PC-9 (cell line): ENCODE results near the gene UFD1. TPM values are rescaled to one million over a fixed set of nuclear protein-coding genes. Genes with fewer than 3 reads are reported as not detected.

Experiments used
- BruUV-seq: library from RNA; stranded (reverse); fragments of 400-500 nt; replicated peaks from 2 replicates; lab custom pipeline; 2021; lab: Mats Ljungman, UMichigan
- CTCF ChIA-PET: fragments of 300-600 bp; sonication (Branson Sonifier 250); formaldehyde crosslinking; loops from one replicate; lab custom pipeline; 2022; ENCODE audit warnings: antibody characterized with exemption; lab: Charles Lee
- POLR2A ChIA-PET: fragments of 300-600 bp; sonication (Branson Sonifier 250); formaldehyde crosslinking; loops from one replicate; lab custom pipeline; 2022; ENCODE audit warnings: antibody characterized with exemption; ENCODE audit not compliant: unreplicated experiment; lab: Charles Lee
- DNase-seq, 2 experiments: peaks; one replicate each; pipeline versions ENCODE4 v3.0.0 to v3.0.0-alpha.2; 2015 to 2022; ENCODE audit warnings: mixed read lengths in 1 of 2
- H2AFZ ChIP-seq: fragments of 200-600 bp; sonication (generic); 2 replicates; pipeline ENCODE4 v1.8.1; 2017; ENCODE audit warnings: antibody characterized with exemption
- H3F3A ChIP-seq: fragments of 200-600 bp; sonication (generic); 2 replicates; pipeline ENCODE4 v1.8.1; 2017; ENCODE audit warnings: antibody characterized with exemption, mild to moderate bottlenecking, low read depth; ENCODE audit not compliant: insufficient read depth
- H3K27ac ChIP-seq: fragments of 200-600 bp; sonication (generic); 2 replicates; pipeline ENCODE4 v1.6.1; 2016; ENCODE audit warnings: mixed run types
- H3K27me3 ChIP-seq: fragments of 200-600 bp; sonication (generic); 2 replicates; pipeline ENCODE4 v1.6.1; 2016; ENCODE audit warnings: low read depth, mixed run types; ENCODE audit not compliant: insufficient read depth
- H3K36me3 ChIP-seq: fragments of 200-600 bp; sonication (generic); 2 replicates; pipeline ENCODE4 v1.6.1; 2016; ENCODE audit warnings: low read depth, mixed run types
- H3K4me1 ChIP-seq: fragments of 200-600 bp; sonication (generic); replicated peaks from 2 replicates; pipeline ENCODE4 v1.6.1; 2016; ENCODE audit warnings: mixed run types; ENCODE audit not compliant: insufficient read depth
- H3K4me2 ChIP-seq: fragments of 200-600 bp; sonication (generic); 2 replicates; pipeline ENCODE4 v1.6.1; 2017; ENCODE audit warnings: mixed run types
- H3K4me3 ChIP-seq: fragments of 200-600 bp; sonication (generic); 2 replicates; pipeline ENCODE4 v1.6.1; 2016; ENCODE audit warnings: mixed run types
- H3K79me2 ChIP-seq: fragments of 200-600 bp; sonication (generic); 2 replicates; pipeline ENCODE4 v1.6.1; 2017; ENCODE audit warnings: low read depth, mixed run types
- H3K9me2 ChIP-seq: fragments of 200-600 bp; sonication (generic); 2 replicates; pipeline ENCODE4 v1.8.1; 2017; ENCODE audit warnings: mild to moderate bottlenecking; ENCODE audit not compliant: insufficient read depth
- H3K9me3 ChIP-seq: fragments of 200-600 bp; sonication (generic); 2 replicates; pipeline ENCODE4 v1.8.1; 2016; ENCODE audit warnings: low read depth; ENCODE audit not compliant: insufficient read depth
- H4K20me1 ChIP-seq: fragments of 200-600 bp; sonication (generic); 2 replicates; pipeline ENCODE4 v1.8.1; 2017; ENCODE audit not compliant: insufficient read depth
- EZH2 ChIP-seq: fragments of 200-600 bp; sonication (generic); IDR thresholded peaks from 2 replicates; pipeline ENCODE4 v1.8.0; 2017; ENCODE audit warnings: antibody characterized with exemption, low read depth
- intact Hi-C: fragments of 100-400 bp; cut with micrococcal nuclease; formaldehyde crosslinking; loops from one replicate; pipeline ENCODE4 v1.10.0; 2022; ENCODE audit not compliant: unreplicated experiment
- total RNA-seq: library from RNA; stranded (reverse); gene quantifications from 2 replicates; pipeline ENCODE4 v1.2.3, GENCODE V29; 2021
- TF ChIP-seq, protein P1 (sequence below): fragments of 200-600 bp; sonication (generic); conservative IDR thresholded peaks from 2 replicates; pipeline ENCODE4 v1.6.1; 2017; ENCODE audit warnings: mixed run types, antibody characterized with exemption, mild to moderate bottlenecking, moderate library complexity

Gene UFD1
- total RNA-seq, 1 experiment from 2014 or later = 66.9 TPM

DNA sequence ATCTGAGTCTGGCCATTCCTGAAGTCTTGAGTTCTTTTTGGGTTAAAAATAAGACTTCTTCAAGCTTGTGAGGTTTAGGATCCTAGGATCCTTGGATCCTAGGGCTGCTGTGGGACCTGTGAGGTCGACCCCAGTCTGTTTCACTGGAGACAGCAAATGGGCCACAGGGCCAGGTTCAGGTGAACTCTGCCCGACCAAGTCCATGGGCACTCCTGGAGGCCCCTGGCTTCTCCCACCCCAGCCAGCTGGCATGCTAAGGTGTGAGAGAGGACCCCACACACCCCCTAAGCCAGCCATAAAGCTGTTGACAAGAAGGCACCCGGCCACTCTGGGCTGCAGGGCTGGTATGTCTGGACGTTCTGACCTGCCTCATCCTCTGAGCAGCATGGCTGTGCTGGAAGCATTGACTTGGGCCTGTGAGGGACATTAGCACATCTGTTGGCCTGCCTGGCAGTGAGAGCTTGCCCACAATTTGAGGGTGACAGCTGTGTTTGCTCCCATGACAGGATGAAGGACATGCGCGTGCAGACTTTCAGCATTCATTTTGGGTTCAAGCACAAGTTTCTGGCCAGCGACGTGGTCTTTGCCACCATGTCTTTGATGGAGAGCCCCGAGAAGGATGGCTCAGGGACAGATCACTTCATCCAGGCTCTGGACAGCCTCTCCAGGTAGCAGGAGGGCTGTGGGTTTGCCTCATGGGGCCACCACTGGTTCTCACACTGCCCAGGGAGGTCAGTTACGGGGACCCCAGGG lies 29.2 kb upstream of the UFD1 start:
- H3K4me3 ChIP-seq = no peak overlapping the region
- TF ChIP-seq, protein P1, sequence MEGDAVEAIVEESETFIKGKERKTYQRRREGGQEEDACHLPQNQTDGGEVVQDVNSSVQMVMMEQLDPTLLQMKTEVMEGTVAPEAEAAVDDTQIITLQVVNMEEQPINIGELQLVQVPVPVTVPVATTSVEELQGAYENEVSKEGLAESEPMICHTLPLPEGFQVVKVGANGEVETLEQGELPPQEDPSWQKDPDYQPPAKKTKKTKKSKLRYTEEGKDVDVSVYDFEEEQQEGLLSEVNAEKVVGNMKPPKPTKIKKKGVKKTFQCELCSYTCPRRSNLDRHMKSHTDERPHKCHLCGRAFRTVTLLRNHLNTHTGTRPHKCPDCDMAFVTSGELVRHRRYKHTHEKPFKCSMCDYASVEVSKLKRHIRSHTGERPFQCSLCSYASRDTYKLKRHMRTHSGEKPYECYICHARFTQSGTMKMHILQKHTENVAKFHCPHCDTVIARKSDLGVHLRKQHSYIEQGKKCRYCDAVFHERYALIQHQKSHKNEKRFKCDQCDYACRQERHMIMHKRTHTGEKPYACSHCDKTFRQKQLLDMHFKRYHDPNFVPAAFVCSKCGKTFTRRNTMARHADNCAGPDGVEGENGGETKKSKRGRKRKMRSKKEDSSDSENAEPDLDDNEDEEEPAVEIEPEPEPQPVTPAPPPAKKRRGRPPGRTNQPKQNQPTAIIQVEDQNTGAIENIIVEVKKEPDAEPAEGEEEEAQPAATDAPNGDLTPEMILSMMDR = no peak
- no peak for TF ChIP-seq EZH2
- no peaks in the 10 kb centered on the region for H3K27me3 ChIP-seq
- no peaks in the 10 kb centered on the region for H3K36me3 ChIP-seq
- H3K4me2 ChIP-seq = no peak overlapping the region
- POLR2A ChIA-PET = no interaction called here
- no peaks in the 10 kb centered on the region for H3K4me1 ChIP-seq
- H4K20me1 ChIP-seq = no peaks in the 10 kb centered on the region
- no TSS peak for BruUV-seq
- H3K79me2 ChIP-seq = no peaks in the 10 kb centered on the region
- H3K27ac ChIP-seq = no peak overlapping the region
- H3F3A ChIP-seq = no peaks in the 10 kb centered on the region
- DNase-seq = no peak
- intact Hi-C loops = no loop called here
- H2AFZ ChIP-seq = no peak overlapping the region
- H3K9me3 ChIP-seq = no peaks in the 10 kb centered on the region
- no peaks in the 10 kb centered on the region for H3K9me2 ChIP-seq
- CTCF ChIA-PET = interaction anchor here (0.5 kb wide), 1 partner anchor 37 kb away, joined by 5 read pairs; no protein-coding TSS in a partner anchor

DNA sequence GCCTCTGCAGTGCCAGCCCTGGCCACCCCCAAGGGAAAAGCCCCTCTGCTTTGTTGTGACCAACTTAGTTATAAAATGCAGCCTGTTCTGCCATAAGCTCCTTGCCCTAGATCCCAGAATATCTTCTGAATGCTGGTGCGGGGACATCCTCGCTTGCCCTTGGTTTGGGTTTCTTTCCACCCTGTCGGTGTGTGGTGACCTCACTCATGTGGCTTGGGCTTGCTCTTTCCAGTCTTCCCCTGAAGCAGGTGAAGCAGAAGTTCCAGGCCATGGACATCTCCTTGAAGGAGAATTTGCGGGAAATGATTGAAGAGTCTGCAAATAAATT lies 28.5 kb upstream of the UFD1 start:
- no peak overlapping the region for H3K4me3 ChIP-seq
- H3K27me3 ChIP-seq = no peaks in the 10 kb centered on the region
- H3K9me3 ChIP-seq = no peaks in the 10 kb centered on the region
- no peak overlapping the region for H3K4me2 ChIP-seq
- TF ChIP-seq, protein P1 = no peak
- no peak for TF ChIP-seq EZH2
- no TSS peak for BruUV-seq
- no peaks in the 10 kb centered on the region for H4K20me1 ChIP-seq
- no peak for DNase-seq
- no peak overlapping the region for H2AFZ ChIP-seq
- H3F3A ChIP-seq = no peaks in the 10 kb centered on the region
- no peaks in the 10 kb centered on the region for H3K36me3 ChIP-seq
- no peaks in the 10 kb centered on the region for H3K4me1 ChIP-seq
- H3K9me2 ChIP-seq = no peaks in the 10 kb centered on the region
- CTCF ChIA-PET = interaction anchor here (0.5 kb wide), 1 partner anchor 38 kb away, joined by 5 read pairs; no protein-coding TSS in a partner anchor
- no peak overlapping the region for H3K27ac ChIP-seq
- H3K79me2 ChIP-seq = no peaks in the 10 kb centered on the region
- POLR2A ChIA-PET = no interaction called here
- intact Hi-C loops = no loop called here

DNA sequence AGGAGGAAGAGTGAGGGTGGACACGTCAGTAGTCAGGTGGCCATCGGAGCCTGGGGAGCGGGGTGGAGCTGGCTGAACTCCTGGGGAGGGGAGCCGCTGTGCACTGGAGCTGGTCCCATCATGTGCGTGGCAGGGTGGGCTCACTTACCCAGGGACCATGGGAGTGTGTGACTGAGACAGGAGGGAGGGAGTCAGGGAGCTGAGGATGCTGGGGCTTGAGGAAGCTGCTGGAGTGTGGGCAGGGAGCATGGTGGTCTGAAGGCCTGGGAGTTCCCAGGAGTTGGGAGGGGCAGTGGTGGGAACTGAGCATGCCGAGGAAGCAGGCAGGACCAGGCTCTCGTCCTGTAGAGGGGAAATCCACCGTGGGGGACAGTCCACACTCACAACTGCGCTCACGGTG lies 27.2 kb upstream of the UFD1 start:
- Histone ChIP-seq H3F3A (no peaks in the 10 kb centered on the region), H4K20me1 (no peaks in the 10 kb centered on the region), H3K79me2 (no peaks in the 10 kb centered on the region), H3K27me3 (no peaks in the 10 kb centered on the region), H3K4me2 (no peak overlapping the region), H3K36me3 (no peaks in the 10 kb centered on the region), H2AFZ (no peak overlapping the region), H3K9me3 (no peaks in the 10 kb centered on the region), H3K4me1 (no peaks in the 10 kb centered on the region), H3K4me3 (no peak overlapping the region), H3K27ac (no peak overlapping the region), H3K9me2 (no peaks in the 10 kb centered on the region)
- TF ChIP-seq, protein P1 = no peak
- no peak for TF ChIP-seq EZH2
- ChIA-PET POLR2A (no interaction called here), CTCF (no interaction called here)
- DNase-seq = no peak
- intact Hi-C loops = no loop called here
- no TSS peak for BruUV-seq
